GM12872 (cell line): ENCODE measurements around the gene C7orf33.

Source experiments
- TF ChIP-seq, protein P1 (sequence below): IDR thresholded peaks from 3 replicates; pipeline ENCODE4 v1.5.1; 2011; ENCODE audit warnings: low read depth, mild to moderate bottlenecking, low read length, moderate library complexity; ENCODE audit not compliant: insufficient read depth

The C7orf33 gene

GRCh38 chr7:148585399-148585798, 5.2 kb upstream of the C7orf33 start:
- TF ChIP-seq, protein P1, sequence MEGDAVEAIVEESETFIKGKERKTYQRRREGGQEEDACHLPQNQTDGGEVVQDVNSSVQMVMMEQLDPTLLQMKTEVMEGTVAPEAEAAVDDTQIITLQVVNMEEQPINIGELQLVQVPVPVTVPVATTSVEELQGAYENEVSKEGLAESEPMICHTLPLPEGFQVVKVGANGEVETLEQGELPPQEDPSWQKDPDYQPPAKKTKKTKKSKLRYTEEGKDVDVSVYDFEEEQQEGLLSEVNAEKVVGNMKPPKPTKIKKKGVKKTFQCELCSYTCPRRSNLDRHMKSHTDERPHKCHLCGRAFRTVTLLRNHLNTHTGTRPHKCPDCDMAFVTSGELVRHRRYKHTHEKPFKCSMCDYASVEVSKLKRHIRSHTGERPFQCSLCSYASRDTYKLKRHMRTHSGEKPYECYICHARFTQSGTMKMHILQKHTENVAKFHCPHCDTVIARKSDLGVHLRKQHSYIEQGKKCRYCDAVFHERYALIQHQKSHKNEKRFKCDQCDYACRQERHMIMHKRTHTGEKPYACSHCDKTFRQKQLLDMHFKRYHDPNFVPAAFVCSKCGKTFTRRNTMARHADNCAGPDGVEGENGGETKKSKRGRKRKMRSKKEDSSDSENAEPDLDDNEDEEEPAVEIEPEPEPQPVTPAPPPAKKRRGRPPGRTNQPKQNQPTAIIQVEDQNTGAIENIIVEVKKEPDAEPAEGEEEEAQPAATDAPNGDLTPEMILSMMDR = no peak

DNA sequence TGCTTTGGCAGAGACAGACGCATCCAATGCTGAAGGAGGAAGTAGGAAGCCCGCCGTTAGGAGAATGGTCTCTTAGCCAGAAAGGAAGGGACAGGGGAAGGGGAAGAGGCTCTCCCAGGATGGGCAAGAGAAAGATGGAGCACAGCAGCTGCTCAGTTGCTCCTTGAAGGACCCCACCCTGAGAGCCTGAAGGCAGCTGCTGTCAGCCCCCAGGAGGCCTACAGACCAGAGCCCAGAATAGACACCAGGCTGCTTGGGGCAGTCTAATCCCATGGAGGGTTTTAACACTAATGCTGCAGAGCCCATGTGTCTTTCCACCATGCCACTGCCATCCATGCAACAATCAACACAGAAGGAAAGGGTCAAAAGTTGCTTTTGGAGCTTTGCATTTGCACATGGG, 3.5 kb upstream of the C7orf33 start:
- TF ChIP-seq, protein P1 = no peak

DNA sequence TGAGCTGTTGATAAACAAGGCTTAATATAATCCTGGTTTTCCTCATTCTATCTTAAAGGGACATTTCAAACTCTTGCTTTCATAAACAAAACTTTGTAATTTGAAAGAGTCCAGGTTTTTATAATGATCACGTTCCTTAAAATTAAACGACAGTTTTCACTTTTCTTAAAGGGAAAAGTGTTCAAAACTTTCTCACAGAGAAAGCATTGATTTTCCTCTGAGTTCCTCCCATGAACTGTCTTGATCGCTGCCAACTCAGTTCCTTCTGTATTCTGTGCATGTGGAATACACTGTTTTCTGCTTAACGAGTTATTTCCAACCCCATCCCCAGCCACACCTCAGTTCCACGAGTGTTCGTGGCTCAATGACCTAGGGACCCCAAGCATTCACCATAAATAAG, 2.4 kb upstream of the C7orf33 start:
- TF ChIP-seq, protein P1 = no peak

- TF ChIP-seq, protein P1 = no peak
These were observed 1.9 kb upstream of the C7orf33 start for GRCh38 chr7:148588670-148589131.

DNA sequence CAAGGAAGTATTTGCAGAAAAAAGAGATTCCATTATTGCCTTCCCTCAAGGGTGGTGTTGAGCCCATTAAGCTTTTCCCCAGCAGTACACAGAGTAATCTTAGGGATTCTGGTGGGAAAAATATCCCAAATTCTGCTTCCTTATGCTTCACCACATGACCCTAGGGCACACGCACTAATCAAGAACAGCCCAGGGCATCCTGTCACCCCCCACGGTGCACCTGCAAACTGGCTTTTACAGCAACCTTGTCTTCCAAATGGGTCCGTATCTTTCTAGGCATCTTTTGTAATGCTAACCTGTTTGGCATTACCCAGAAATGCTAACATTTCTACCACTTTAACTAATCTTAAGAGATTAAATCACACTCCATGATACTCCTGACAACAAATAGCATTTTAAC, 926 bp upstream of the C7orf33 start:
- TF ChIP-seq, protein P1 = no peak

- TF ChIP-seq, protein P1 = no peak
These were observed 7.8 kb downstream of the C7orf33 start for GRCh38 chr7:148598351-148598750.

DNA sequence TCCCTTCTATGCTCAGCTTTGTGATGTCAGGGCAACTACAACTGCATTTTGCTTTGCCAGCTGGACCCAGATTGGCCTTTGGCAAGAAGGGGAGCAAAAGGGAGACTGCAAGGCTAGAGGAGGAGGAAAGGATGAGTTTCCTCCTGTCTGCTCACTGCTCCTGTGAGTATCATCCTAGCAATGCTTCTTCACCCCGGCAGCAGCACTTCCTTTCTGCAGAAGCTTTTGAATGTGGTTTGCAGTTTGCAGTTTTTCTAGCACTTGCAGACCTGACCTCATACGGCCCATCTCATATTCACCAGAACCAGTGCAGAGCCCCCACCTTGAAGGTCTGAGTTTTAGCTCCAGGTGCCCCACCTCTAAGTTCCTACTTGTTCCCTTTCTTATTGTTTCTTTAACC, 14.8 kb downstream of the C7orf33 start:
- TF ChIP-seq, protein P1 = no peak
